Stimulated activated CD4-positive, alpha-beta T cell treated with anti-CD3 and anti-CD28 coated beads, TNF-alpha, amount 100 ng/mL, for 1 hour (primary cell): ENCODE data around the gene PTGDS.
A peak's percentile ranks its signal among the peaks of the same experiment; 100 is the strongest.

Source experiments
- DNase-seq, 3 donors: peaks; one replicate each; pipeline ENCODE4 v3.0.0-alpha.2; 2020; ENCODE audit warnings: low read depth in 3 of 3, low spot score in 1 of 3

The PTGDS gene

GRCh38 chr9:136945333-136946227 is 31.7 kb upstream of the PTGDS start:
- DNase-seq, result no peak

GRCh38 chr9:136946228-136947027 is 30.9 kb upstream of the PTGDS start:
- no peak for DNase-seq

GRCh38 chr9:136947028-136947891 is 30.0 kb upstream of the PTGDS start:
- no peak for DNase-seq

GRCh38 chr9:136947955-136948510 is 29.3 kb upstream of the PTGDS start:
- DNase-seq, result no peak

- no peak for DNase-seq
These were observed 28.0 kb upstream of the PTGDS start for GRCh38 chr9:136949239-136949816.

- peak; percentile 90 to 93 (median 93) for DNase-seq
These were observed 27.3 kb upstream of the PTGDS start for GRCh38 chr9:136949817-136950655.

- DNase-seq, result no peak
These were observed 26.5 kb upstream of the PTGDS start for GRCh38 chr9:136950656-136951276.

GRCh38 chr9:136951541-136952320 is 25.6 kb upstream of the PTGDS start, which contains the start of gene LCN12:
Gene LCN12, plus strand, starts transcription at chr9:136952273. Its CDS starts 55 bp downstream, at chr9:136952328.
- DNase-seq, result no peak

- DNase-seq, result no peak
These were observed 24.9 kb upstream of the PTGDS start for GRCh38 chr9:136952321-136952850.

- no peak for DNase-seq
These were observed 24.2 kb upstream of the PTGDS start for GRCh38 chr9:136952876-136953770.

- no peak for DNase-seq
These were observed 23.5 kb upstream of the PTGDS start for GRCh38 chr9:136953771-136954269.

- no peak for DNase-seq
These were observed 22.8 kb upstream of the PTGDS start for GRCh38 chr9:136954270-136955083.

GRCh38 chr9:136955202-136955942 is 21.9 kb upstream of the PTGDS start:
- no peak for DNase-seq

GRCh38 chr9:136955943-136956335 is 21.4 kb upstream of the PTGDS start:
- no peak for DNase-seq

GRCh38 chr9:136956604-136957003 is 20.7 kb upstream of the PTGDS start:
- DNase-seq, result no peak
